HEK293T (cell line): ENCODE results near the gene FILIP1.

Source experiments
- CTCF ChIA-PET: fragments of 350-600 bp; formaldehyde crosslinking; extraction: SDS; loops from one replicate; lab custom pipeline; 2021; ENCODE audit warnings: antibody characterized with exemption, inconsistent platforms; lab: Yijun Ruan, JAX
- POLR2A ChIA-PET: fragments of 350-600 bp; formaldehyde crosslinking; extraction: SDS; loops from one replicate; lab custom pipeline; 2020; ENCODE audit warnings: antibody characterized with exemption, inconsistent platforms; lab: Yijun Ruan, JAX
- DNase-seq: peaks from one replicate; pipeline ENCODE4 v3.0.0; 2012; ENCODE audit warnings: mixed read lengths; ENCODE audit errors: extremely low spot score
- ARNT ChIP-seq: fragments of 450-650 bp; IDR thresholded peaks from 2 replicates; pipeline ENCODE4 v1.6.1; 2017; ENCODE audit warnings: mild to moderate bottlenecking
- BHLHE40 ChIP-seq: fragments of 450-650 bp; IDR thresholded peaks from 2 replicates; pipeline ENCODE4 v1.6.1; 2016; ENCODE audit warnings: mild to moderate bottlenecking, moderate library complexity, borderline replicate concordance
- CTBP1 ChIP-seq: fragments of 450-650 bp; IDR thresholded peaks from 2 replicates; pipeline ENCODE4 v1.6.1; 2016; ENCODE audit warnings: borderline replicate concordance
- ELF4 ChIP-seq: fragments of 450-650 bp; IDR thresholded peaks from 2 replicates; pipeline ENCODE4 v1.6.1; 2017; ENCODE audit warnings: antibody characterized with exemption
- FOXA1 ChIP-seq: fragments of 450-650 bp; IDR thresholded peaks from 2 replicates; pipeline ENCODE4 v1.6.1; 2016; ENCODE audit warnings: mild to moderate bottlenecking
- FOXK2 ChIP-seq: fragments of 450-650 bp; IDR thresholded peaks from 2 replicates; pipeline ENCODE4 v1.6.1; 2016; ENCODE audit warnings: mild to moderate bottlenecking
- FOXM1 ChIP-seq: fragments of 450-650 bp; IDR thresholded peaks from 2 replicates; pipeline ENCODE4 v1.6.1; 2017; ENCODE audit warnings: mild to moderate bottlenecking, borderline replicate concordance
- HDGF ChIP-seq: fragments of 450-650 bp; IDR thresholded peaks from 2 replicates; pipeline ENCODE4 v1.6.1; 2017; ENCODE audit warnings: antibody characterized with exemption, borderline replicate concordance
- L3MBTL2 ChIP-seq: fragments of 450-650 bp; conservative IDR thresholded peaks from 2 replicates; pipeline ENCODE4 v1.6.1; 2016; ENCODE audit warnings: mild to moderate bottlenecking
- LEF1 ChIP-seq: fragments of 450-650 bp; IDR thresholded peaks from 2 replicates; pipeline ENCODE4 v1.6.1; 2017; ENCODE audit warnings: mild to moderate bottlenecking, borderline replicate concordance
- NFRKB ChIP-seq: fragments of 450-650 bp; IDR thresholded peaks from 2 replicates; pipeline ENCODE4 v1.6.1; 2016; ENCODE audit warnings: mild to moderate bottlenecking, moderate library complexity
- PKNOX1 ChIP-seq: fragments of 450-650 bp; IDR thresholded peaks from 2 replicates; pipeline ENCODE4 v1.6.1; 2016
- SP1 ChIP-seq: fragments of 450-650 bp; IDR thresholded peaks from 2 replicates; pipeline ENCODE4 v1.6.1; 2017
- SUZ12 ChIP-seq: fragments of 450-650 bp; IDR thresholded peaks from 2 replicates; pipeline ENCODE4 v1.6.1; 2016; ENCODE audit warnings: mild to moderate bottlenecking
- TARDBP ChIP-seq: fragments of 450-650 bp; IDR thresholded peaks from 2 replicates; pipeline ENCODE4 v1.6.1; 2016
- ZNF384 ChIP-seq: fragments of 450-650 bp; IDR thresholded peaks from 2 replicates; pipeline ENCODE4 v1.6.1; 2016

Gene FILIP1

GRCh38 chr6:75257343-75258087 is 236.1 kb downstream of the FILIP1 start:
- ChIA-PET CTCF (no interaction called here), POLR2A (interaction anchor here (1.3 kb wide), 2 partner anchors 14 to 27 kb away, joined by 3 to 6 read pairs; partner anchors contain the start of genes COX7A2 and TMEM30A)
- DNase-seq = no peak
- TF ChIP-seq ELF4 = no peak
- TF ChIP-seq L3MBTL2 = no peak
- no peak for TF ChIP-seq TARDBP
- TF ChIP-seq FOXA1 = no peak
- TF ChIP-seq ARNT = no peak
- no peak for TF ChIP-seq ZNF384
- TF ChIP-seq CTBP1 = no peak
- TF ChIP-seq PKNOX1 = no peak
- no peak for TF ChIP-seq NFRKB
- TF ChIP-seq SP1 = no peak
- TF ChIP-seq BHLHE40 = no peak
- TF ChIP-seq HDGF = no peak
- TF ChIP-seq FOXK2 = no peak
- no peak for TF ChIP-seq LEF1
- no peak for TF ChIP-seq SUZ12
- TF ChIP-seq FOXM1 = no peak

GRCh38 chr6:75250552-75250951 is 243.0 kb downstream of the FILIP1 start:
- POLR2A ChIA-PET = no interaction called here
- TF ChIP-seq ARNT (no peak), NFRKB (no peak)
- CTCF ChIA-PET = no interaction called here
- DNase-seq = no peak

- DNase-seq = no peak
- ChIA-PET POLR2A (no interaction called here), CTCF (no interaction called here)
- TF ChIP-seq SUZ12 = no peak
- TF ChIP-seq FOXA1 = no peak
Observed at GRCh38 chr6:75249837-75250236, 243.8 kb downstream of the FILIP1 start.

- TF ChIP-seq PKNOX1 (no peak), BHLHE40 (no peak), ZNF384 (no peak), ELF4 (no peak)
- POLR2A ChIA-PET = no interaction called here
- no peak for DNase-seq
- CTCF ChIA-PET = no interaction called here
Observed at GRCh38 chr6:75246386-75246785, 247.2 kb downstream of the FILIP1 start.

- TF ChIP-seq FOXK2 (no peak), HDGF (no peak), PKNOX1 (no peak), CTBP1 (no peak), ELF4 (no peak), BHLHE40 (no peak), LEF1 (no peak), TARDBP (no peak), FOXA1 (no peak), FOXM1 (no peak), L3MBTL2 (no peak; the same call in 1 of the 2 replicates), SP1 (no peak), SUZ12 (no peak)
- no peak for DNase-seq
- CTCF ChIA-PET = interaction anchor here (1.5 kb wide), 1 partner anchor 32 kb away, joined by 4 read pairs; no protein-coding TSS in a partner anchor
- POLR2A ChIA-PET = interaction anchor here (0.6 to 1.9 kb wide), 20 partner anchors 9 to 456 kb away, joined by 3 to 11 read pairs (median 4); partner anchors contain the start of genes FILIP1 and TMEM30A
Observed at GRCh38 chr6:75244063-75244584, 249.5 kb downstream of the FILIP1 start.

GRCh38 chr6:75243333-75244062 is 250.1 kb downstream of the FILIP1 start, which contains the start of gene COX7A2:
Gene COX7A2 (minus strand): TSS chr6:75243801. CDS start chr6:75243734, 67 bp downstream.
- ChIA-PET POLR2A (interaction anchor here (0.6 to 1.9 kb wide), 23 partner anchors 9 to 457 kb away, joined by 3 to 11 read pairs (median 3); partner anchors contain the start of genes FILIP1 and TMEM30A), CTCF (interaction anchor here (1.5 kb wide), 1 partner anchor 32 kb away, joined by 4 read pairs; no protein-coding TSS in a partner anchor)
- DNase-seq = peak; percentile 86
- TF ChIP-seq ELF4 (peak; percentile 67), CTBP1 (peak; percentile 35; the same call in 1 of the 2 replicates), L3MBTL2 (peak; percentile 70; the same call in 1 of the 2 replicates), ARNT (no peak)
